ENCODE measurements around the gene NKAIN4.
A peak's percentile ranks its signal among the peaks of the same experiment; 100 is the strongest.

GRCh38 chr20:63216041-63216848 is 38.0 kb downstream of the NKAIN4 start, which contains the start of gene YTHDF1:
- no peak for TF ChIP-seq CREB1 (IDR thresholded peaks at IDR 0.05; ENCODE audit: low read depth)
- TF ChIP-seq RAD21 (IDR thresholded peaks at IDR 0.05; ENCODE audit: low read depth), result no peak
- TF ChIP-seq MAX (IDR thresholded peaks at IDR 0.05), result peak; percentile 92
- no peak for TF ChIP-seq REST (IDR thresholded peaks at IDR 0.05; ENCODE audit: low read depth)
- peak; percentile 96 for TF ChIP-seq EGR1 (IDR thresholded peaks at IDR 0.05)
- TF ChIP-seq FOXM1 (IDR thresholded peaks at IDR 0.05; ENCODE audit: borderline replicate concordance, low read depth), result no peak
